AML-193 (cell line): ENCODE data around the gene BLCAP.

Experiments used
- DNase-seq, 2 experiments: peaks; one replicate each; lab custom pipeline; 2025; lab: John Stamatoyannopoulos, UW

The BLCAP gene

DNA sequence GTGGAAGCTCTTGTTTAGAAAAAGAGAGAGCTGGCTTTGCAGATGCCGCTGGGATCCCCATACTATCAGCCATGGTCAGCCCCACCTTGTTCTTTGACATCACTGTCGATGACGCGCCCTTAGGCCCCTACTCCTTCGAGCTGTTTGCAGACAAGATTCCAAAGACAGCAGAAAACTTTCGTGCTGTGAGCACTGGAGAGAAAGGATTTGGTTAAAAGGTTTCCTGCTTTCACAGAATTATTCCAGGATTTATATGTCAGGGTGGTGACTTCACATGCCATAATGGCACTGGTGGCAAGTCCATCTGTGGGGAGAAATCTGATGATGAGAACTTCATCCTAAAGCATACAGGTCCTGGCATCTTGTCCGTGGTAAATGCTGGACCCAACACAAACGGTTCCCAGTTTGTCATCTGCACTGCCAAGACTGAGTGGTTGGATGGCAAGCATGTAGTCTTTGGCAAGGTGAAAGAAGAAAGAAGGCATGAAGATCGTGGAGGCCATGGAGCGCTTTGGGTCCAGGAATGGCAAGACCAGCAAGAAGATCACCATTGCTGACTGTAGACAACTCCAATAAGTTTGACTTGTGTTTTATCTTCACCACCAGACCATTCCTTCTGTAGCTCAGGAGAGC is 2.4 kb upstream of the BLCAP start:
- DNase-seq, result no peak

DNA sequence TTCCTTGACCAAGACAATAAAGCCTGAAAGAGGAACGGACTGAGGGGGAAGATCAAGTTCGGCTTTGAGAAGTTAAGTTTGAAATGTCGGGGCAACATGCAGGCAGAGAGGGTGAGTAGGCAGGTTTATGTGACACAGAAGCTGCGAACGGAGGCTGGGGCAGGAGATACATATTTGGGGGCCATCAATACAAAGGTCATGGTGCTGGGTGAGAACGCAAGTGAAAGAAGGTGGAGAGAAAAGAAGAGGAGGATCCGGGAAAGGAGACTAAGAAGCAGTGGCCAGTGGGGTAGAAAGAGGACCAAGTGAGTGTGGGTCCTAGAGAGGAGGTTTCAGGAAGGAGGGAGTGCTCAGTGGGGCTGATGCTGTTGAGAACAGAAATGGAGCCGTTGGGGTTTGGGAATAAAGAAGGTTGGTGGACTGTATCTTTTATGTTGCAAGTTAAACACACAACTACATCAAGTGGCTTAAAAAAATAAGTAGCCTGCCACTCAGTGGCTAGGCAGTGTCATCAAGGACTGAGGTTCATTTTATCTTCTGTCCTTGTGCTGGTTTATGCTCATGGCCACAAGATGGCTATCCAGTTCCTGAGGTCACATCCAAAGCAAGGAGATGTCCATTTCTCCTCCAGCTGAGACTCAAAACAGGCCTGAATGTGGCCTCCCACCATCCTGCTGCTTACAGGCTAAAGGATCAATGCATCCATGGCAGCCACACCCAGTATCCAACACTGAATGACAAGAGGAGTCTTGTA is 1.7 kb upstream of the BLCAP start:
- DNase-seq, result peak in 1 of 2 experiments; percentile 12

DNA sequence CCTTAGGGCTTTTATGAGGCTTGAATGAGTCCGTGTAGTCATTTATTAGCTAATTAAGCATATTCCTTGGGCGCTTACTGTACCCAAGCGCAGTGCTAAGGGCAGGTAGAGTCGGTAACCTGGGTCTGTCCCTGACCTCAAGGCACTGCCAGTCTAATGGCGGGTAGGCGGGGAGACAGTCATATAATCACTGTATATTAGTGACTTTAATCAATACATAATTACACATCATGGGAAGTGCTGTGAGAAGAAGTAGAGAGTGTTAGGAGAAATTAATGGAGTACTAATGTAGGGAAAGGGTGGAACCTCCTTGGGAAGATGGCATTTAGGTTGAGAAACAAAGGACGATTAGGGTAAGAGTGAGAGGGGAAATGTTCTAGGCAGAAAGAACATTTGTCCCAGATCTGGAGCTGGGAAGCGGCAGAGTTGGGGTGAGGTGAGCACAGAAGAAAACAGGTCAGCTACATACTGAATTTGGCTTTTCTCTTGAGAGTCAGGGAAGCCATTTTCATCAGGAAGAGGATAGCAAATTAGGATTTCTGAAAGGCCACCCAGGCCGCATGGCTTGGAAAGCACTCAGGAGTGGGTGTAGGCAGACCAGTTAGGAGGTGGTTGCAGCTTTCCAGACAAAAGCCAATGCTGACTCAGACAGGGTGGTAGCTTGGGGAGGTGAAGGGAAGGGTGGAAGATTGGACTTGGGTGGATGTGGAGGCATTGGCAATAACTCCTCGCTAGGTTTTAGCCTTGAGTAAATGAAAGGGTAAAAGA is 954 bp upstream of the BLCAP start:
- DNase-seq, result no peak

DNA sequence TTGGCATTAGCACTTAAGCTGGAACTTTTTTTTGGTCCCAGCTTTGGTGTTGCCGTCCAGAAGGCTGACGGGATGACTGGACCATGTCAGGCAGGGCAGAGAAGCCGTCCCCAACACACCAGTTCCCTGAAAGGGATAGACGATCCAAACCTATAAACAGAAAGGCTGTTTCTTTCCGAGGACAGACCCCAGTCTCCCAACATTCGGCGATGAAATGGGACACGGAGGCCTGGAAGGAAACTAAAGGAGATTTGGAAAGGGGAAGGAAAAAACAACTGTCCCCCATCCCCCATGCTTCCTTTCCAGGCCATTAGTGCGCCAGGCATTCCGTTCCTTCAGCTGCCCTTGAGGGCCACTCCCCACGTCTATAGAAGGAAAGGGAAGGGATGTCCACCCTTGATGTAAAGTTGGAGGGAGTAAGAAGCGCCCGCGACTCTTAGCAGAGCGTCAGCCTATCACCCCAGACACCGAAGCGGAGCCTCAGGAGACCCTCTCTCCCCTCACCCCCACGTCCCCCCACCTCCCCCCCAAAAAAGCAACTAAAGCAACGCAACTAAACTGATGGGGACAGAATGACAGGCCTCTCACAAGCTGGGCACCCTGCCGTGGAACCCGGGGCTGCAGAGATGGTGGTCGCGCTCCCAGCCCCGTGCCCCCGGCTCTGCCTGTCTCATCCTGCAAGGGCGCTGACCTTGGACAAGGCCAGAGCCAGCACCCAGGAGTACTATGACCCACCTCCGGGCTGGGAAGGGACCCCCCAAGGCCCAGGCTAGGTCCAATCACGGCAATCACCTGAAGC is 638 bp downstream of the BLCAP start:
- peak in 1 of 2 experiments; percentile 40 for DNase-seq

DNA sequence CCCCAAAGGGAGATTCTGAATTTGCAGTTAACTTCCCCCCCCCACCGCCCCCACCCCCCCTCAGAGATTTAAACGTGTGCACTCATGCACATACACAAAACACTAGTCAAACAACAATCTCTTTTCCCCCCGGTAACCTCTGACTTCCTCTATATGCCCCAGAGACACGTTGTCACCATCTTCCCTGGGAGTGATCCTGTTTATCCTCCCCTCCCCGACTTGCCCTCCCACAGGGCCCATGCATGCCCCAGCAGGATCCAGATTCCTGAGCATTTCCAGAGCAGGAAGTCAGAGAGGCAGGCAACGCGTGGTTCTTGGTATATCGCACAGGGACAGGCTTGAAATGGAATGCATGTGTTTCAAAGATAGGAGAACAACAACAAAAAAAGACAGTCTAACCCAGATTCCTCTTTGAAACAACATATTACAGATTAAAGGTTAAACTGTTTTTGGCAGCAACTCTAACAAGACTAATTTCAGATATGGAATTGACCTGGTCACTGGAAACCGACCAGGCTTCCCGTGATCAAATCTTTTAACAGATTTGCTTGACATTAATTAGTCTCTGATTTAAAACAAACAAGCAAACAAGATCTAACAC is 1.3 kb downstream of the BLCAP start:
- DNase-seq, result peak in 1 of 2 experiments; percentile 15

DNA sequence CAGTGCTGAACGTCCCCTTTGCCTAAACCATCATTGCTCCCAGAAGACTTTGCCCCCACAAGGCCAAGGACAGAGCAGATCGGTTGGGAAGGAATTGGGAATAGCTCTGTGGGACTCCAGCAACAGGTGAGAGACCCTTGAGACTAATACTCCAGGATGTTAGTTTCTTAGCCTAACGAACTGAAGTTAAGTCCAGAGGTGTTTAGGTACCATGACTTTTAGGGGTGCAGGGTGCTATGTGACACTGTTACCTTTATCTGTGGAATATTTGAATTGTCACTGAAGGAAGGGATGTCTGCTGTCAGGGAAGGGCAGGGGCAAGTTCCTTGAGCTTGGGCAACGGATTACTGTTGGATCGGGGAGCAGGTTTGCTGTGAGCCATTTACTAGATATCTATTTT is 1.9 kb downstream of the BLCAP start:
- DNase-seq, result no peak

DNA sequence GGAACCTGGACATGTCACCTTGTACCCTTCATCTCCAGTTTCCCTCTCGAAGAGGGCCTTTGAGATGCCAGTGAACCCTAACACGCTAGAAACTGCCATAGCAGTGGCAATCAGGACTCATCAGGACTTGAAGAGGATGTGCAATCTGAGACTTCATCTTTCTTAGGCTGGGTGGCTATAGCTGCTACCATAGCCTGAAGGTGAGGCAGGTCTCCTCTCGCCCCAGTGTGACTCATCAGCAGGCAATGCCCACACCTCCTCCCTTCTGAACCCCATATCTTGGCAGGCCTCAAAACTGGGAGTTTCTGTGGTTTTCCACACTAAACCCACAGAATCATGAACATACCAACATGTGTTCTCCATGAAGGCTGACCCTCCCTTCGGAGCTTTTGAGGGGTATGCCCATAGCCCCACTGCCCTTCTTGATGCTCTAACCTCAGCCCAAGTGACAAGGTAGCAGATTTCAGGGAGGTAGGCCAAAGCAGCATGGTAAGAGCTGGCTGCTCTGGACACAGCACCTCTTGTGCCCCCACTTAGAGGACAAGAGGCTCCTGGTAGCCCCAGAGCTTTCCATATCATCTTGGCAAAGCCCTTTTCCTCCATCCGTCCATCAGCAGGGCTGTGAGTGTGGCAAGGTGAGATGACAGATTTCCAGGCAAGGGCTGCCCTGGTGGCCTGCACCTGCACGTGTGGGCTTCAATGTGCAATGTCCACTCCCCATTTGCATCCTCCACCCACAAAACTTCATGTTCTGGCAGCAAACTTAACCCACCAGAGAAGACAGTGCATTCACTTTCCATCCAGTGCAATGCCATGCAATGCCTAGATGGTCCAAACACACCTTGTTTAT is 2.6 kb downstream of the BLCAP start:
- no peak for DNase-seq

DNA sequence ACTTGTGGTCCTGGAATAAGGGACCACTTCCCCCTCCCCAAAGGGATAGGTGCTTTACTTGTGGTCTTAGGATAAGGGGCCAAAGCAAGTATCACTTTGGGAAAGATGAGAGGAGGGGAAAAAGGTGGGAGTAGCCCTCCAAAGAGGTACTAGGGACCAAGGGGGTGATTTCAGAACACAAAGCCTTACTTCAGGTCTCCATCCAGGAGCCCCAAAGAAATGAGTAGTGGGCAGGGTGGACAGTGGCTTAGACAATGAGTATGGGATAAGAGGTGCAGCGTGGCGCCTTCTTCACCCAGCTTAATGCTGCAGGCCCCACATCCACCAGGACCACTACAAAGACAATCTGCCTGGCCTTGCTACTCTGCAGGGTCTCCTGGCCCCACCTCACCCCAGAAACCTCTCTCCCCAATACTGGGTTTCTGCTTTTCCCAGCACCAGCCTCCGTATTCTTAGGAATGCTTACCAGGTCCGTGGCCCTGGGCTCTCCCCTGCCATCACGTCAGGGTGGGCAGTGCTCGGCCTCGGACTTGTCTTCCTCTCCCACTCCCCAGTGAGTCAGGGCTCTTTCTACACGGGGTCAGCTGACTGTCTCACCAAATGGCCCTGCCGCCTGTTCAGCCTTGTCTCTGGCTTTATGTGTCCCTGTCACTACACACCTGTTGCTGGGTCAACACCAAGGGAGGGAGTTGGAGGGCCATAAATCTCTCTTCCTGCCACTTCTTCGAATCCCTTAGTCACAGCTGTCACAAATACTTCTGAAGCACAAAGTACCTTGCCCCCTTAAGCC is 3.6 kb downstream of the BLCAP start:
- DNase-seq, result no peak

DNA sequence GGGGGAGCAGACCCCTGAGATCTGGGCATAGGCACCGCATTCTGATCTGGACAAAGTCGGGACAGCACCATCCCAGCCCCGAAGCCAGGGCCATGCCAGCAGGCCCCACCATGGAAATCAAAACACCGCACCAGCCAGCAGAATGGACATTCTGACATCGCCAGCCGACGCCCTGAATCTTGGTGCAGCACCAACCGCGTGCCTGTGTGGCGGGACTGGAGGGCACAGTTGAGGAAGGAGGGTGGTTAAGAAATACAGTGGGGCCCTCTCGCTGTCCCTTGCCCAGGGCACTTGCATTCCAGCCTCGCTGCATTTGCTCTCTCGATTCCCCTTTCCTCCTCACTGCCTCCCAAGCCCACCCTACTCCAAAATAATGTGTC is 4.7 kb downstream of the BLCAP start:
- no peak for DNase-seq

DNA sequence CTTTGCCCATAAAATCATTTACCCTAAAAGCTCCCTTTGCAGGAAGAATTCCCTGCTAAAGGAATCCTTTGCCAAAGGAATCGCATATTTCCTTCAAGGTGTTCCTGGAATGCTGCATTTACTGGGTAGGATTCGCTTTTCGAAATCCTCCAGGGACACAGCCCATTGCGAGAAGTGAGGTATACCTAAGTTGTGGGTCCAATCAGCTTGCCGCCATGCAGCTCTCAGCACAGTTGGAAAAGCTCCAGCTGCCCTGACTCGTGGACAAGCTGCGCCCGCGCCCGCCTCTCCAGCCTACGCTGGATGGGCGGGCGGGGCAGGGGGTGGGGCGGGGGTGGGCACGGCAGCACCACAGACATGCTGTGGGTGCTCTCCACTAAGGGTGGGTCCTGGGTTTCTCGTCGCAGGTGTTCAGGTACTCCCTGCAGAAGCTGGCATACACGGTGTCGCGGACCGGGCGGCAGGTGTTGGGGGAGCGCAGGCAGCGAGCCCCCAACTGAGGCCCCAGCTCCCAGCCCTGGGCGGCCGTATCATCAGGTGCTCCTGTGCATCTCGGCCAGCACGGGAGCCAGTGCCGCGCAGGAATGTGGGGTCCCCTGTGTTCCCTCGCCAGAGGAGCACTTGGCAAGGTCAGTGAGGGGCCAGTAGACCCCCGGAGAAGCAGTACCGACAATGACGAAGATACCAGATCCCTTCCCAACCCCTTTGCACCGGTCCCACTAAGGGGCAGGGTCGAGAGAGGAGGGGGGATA is 5.2 kb downstream of the BLCAP start:
- DNase-seq, result no peak

DNA sequence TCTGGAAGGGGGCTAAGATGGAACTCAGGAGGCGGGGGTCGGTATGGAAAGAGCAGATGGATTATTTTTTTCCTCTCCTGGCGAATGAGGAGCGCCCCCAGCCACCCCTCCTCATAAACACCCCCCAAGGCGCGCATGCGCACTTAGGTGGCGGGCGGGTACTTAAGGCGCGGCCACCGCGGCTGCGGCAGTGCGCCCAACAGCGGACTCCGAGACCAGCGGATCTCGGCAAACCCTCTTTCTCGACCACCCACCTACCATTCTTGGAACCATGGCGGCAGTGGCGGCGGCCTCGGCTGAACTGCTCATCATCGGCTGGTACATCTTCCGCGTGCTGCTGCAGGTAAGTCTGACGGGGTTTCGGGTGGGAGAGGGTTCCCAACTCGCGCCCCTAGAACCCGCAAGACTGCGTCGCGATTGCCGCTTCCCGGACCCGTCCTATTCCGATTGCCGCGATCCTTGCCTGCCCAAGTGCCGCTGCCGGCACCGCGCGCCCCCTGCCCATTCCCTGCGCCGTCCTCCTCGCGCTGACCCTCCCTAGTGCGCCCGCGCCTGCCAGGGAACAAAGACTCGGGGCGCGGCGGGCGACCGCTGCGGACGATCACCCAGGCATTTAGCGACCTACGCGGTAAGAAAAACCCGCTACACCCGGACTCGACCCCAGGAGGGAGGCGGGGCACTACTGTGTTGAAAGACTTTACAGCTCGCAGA is 6.5 kb downstream of the BLCAP start, which contains the start of gene NNAT:
TSS of gene NNAT (plus strand) at position 190 of the 711 bp plus-strand sequence. CDS start at position 272, 82 bp downstream.
- no peak for DNase-seq

DNA sequence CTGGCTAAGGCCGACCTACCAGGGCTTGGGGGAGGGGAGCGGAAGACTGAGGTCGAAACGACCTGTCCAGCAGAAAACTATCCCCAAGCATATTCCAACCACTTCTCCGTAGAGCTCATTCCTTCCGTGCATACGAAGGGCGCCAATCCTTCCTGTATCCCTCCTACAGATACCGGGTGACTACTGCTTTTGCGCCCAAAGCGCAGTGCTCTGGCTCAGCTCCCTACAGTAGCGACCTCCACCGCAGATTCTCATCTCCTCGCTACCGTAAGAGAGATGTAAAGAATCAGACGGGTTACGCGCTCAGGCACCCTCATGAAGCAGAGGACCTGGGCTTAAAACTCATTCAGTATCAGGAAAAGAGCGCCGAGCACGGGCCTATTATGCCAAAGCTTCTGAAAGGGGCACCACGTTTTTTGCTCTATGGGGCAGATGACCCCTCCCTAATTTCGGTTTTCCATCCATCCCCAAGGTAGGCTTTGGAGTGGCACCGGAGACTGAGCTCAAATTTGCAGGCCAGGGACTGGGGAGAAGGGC is 7.2 kb downstream of the BLCAP start:
- no peak for DNase-seq

DNA sequence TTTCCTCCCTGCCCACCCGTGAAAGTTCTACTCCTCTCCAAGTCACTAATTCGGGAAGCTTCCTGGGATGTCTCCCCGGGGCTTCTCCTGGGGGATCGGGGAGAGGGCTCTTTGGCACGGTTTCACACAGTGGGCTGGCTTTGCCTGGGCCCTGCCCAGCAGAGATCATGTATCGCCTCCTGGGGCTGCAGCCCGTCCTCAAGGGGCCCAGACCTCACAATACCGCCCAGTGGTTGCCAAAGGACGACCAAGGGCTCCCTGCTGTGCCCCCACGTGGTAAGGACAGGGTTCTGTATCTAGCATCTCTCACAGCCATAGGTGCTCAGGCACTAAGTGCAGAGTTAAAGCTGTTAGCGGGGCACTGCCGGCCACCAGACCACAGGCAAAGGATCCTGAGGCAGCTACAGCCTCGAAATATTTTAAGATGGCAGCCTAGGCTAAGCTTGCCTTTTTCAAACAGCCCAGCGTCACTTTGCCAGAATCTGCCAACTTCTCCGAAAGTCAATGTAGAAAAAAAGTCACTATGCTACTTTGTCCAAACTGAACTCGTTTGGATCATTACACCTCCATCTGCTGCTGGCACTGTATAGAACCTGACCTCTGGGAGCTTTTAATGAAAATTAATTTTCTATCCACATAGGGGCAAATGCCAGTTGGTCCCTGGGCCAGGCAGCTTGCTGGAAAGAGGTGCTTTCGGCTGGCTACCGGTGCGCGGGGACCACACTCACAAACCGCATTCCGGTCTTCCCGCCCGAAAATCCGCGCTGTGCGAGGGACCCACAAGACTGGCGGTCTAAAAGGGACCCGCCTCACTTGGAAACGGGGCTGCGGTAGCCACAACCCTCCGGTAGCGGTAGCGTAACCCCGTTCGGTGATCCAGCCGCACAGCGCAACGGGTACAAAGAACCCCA is 7.9 kb downstream of the BLCAP start:
- no peak for DNase-seq

DNA sequence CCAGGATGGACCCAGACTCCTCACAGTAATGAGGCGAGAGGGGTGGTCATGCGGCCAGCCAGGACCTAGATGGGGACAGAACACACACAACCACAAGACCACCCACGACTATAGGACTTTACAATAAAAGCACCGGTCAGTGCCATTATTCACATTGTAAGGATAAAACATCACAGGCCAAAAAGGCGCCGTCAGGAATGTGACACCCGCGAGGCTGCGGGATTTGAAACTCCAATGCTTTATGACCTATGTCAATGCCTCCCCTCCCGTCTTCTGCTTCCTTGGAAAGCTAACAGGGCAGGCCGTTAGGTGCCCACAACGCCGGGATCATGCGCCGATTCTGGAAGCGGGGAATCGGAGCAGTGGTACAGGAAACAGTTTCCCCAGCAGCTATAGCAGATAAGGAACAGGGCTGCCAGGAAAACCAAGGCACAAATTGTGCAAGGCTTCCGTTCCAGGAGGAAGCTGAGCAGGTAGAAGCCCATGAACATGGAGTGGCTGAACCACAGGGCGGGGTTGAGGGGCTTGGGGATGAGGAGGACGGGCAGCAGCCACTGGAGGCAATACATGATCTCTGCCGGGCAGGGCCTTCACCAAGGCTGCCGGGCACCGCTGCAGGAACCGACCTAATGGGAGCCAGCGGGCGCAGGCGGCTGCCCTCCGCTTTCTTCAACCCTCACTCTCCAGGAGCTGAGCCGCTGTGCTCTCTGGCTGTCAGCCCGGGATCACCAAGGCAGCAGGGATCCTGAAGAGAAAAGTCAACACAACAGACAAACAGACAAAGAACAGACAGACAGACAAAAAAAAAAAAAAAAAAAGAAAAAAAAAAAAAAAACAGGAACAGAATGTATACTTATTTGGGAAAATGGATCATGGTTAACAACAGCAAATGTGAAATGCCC is 8.8 kb downstream of the BLCAP start:
- DNase-seq, result no peak

DNA sequence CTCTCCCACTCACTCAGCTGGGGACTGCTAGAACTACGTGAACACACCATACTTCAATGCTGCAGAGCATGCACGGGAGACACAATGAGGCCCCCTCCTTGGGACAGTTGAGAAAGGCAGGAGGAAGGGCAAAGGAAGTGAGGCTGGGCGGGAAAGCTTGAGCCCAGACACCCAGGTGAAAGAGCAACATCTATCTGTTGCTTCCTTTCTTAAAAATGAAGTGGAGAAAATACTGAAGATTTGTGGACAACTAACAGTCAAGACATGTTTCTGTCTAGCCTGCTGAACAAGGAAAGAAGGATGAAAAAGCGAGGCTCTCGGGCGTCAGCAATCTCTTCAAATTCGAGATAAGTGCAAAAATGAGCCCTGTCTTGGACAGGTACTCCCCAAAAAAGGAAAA is 9.6 kb downstream of the BLCAP start:
- DNase-seq, result no peak
